Measurements from ENCODE around the gene COBL.

COBL gene

DNA sequence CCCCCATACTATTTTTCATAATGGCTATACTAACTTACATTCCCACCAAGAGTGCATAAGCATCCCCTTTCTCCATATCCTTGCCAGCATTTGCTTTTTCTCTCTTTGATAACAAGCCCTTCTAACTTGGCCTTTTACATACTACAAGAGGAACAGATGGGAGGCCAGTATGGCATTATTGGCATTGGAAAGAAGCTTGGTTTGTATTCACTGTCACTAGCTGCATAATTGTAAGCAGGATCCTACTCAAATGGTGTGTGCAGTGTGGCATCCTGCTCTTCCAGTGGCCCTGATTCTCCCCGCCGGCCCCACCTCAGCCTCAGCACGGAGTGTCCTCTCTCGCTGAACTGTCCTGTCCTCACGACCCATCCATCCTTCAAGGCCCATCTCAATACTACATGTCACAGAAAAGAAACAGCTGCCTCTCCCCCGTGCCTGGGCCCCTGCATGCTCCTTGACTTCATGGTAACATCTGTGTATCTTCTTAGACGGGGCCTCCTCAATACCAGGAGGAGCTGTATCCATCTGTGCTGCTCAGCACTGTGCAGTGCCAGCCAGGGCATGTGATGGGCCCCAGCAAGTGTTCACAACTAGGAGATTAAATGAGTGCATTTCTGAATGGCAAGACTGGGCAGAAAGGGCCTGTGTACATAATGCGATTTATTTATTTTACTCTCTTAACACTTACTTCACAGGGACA lies 205.2 kb downstream of the COBL start:
- no peak for DNase-seq

- DNase-seq, result no peak
Observed at GRCh38 chr7:51108134-51108533, 208.5 kb downstream of the COBL start.

DNA sequence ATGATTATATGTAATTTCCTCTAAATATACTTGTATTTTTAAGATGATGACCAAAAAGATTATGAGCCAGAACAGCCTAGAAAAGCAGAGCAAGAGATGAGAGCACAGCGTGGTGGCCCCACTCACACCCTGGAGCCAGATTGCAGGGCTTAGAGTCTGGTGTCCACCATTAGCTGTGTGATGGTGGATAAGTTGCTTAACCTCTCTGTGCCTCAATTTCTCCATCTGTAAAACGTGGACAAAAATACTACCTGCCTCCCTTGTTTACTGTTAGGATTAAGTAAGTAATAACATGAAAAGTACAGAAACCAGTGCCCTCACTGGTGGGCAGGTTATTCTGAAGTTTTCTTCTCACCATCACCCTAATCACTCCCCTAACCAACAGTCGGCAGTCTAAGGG lies 212.3 kb downstream of the COBL start:
- no peak for DNase-seq

GRCh38 chr7:51103718-51104117 lies 212.9 kb downstream of the COBL start:
- DNase-seq, result no peak

DNA sequence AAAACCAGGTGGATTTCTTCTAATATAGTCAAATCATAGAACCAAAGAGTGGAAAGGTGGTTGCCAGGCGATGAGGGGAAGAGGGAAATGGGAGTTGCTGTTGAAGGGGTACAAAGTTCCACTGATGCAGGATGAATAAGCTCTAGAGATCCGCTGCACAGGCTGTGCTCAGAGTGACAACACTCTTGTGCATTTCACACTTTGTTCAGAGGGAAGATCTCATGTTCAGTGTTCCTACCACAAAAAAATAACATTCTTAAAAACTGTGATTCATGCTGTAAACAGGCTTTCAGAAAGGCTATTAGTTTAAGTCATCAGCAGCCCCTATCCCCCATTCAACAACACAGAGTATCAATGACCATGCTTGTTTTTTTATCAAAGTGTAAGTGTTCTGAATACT lies 213.8 kb downstream of the COBL start:
- DNase-seq, result no peak

DNA sequence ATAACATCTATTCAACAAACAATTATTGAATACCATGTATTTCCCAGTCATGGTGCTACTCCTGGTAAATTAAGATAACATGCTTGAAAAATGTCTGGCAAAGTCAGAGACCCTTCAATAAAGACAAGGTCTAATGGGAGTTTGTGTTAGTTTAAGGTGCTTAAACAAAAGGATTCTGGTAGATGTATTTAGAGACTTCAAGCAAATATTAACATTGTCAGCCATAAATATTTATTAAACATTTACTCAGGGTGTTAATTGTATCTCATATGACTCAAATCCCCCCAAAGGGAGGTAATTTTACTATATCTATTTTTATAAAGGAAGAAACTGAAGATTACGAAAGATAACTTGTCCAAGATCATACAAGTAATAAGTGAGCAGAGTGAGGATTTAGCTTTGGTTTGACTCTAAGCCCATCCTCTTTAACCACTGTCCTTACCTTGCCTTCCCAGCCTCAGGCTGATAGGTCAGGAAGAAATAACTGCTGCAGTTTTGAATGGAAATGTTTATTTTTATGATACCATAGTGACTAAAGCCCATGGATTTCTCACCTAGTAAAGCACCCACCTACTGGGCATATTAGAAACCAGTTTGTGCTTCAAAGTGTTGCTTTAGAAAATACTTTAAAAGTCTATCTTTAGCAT lies 215.4 kb downstream of the COBL start:
- DNase-seq, result no peak

DNA sequence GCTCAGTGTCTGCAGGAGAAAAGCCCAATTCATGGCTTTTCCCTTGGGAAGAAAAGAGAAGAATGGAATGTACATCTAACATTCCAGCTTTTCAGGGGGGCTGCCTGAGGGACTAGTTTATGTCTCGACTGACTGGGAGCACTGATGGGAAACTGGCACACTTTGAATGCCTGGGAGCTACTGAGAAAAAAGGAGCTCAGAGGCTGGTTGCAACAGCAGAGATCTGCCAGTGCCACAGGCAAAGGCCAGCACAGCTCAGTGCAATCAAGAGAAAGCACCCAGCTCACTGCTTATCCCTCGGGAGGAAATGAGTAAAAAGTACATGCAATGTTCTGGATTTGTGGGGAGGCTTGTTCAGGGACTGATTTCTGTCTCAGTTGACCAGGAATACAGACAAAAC lies 226.2 kb downstream of the COBL start:
- DNase-seq, result no peak

DNA sequence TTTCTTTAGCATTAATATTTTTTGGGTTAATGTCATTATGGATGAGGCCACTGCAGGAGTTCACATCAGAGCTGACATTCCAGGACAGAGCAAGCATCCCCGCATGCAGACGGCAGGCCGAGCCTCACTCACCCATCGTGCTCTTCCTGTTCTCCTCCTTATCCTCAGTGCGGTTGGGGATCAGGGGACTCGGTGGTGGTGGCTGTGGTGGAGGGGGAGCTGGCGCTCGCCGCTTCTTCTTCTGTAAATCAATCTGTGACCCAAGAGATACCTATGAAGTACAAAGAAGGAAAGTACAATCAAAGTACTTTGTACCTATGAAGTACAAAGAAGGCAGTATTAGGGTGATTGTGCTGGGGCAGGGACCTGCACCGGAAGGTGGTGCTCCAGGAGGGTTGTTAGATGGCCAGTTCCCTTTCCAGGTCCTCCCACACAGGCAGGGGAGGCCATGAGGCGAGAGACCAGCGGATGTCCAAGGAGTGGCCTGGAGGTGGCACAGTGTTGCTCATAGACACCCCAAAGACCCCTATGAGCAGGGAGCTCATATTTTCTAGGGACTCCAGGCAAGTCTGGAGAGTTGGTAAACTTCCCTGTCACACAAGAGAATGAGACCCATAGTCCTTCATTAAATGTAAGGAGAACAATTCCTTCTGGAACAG lies 231.4 kb downstream of the COBL start:
- DNase-seq, result no peak

- DNase-seq, result no peak
Observed at GRCh38 chr7:51084121-51084520, 232.5 kb downstream of the COBL start.

DNA sequence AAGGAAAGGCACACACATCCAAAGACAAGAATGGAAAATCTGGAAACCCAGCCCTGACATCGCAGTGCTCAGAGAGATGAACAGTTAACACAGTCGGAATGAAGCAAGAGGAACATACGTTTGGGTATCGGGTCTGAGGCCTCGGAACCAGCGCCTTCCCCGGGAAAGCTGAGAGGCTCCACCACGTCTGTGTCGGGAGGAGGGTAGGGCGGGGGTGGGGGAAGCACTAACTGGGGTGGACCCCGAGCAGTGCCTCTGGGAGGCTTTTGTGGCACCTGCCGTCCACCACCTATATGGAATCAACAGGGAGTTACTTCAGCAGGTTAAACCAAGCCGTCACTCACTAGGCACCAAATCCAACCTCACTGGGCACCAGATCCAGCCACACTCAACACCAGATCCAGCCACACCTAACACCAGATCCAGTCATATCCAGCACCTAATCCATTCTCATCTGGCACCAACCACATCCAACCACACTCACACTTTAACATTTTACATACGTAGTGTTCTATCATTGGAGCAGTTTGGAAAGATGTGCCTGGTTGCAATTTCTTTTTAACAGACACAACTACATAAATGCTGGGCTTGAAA lies 233.6 kb downstream of the COBL start:
- no peak for DNase-seq

DNA sequence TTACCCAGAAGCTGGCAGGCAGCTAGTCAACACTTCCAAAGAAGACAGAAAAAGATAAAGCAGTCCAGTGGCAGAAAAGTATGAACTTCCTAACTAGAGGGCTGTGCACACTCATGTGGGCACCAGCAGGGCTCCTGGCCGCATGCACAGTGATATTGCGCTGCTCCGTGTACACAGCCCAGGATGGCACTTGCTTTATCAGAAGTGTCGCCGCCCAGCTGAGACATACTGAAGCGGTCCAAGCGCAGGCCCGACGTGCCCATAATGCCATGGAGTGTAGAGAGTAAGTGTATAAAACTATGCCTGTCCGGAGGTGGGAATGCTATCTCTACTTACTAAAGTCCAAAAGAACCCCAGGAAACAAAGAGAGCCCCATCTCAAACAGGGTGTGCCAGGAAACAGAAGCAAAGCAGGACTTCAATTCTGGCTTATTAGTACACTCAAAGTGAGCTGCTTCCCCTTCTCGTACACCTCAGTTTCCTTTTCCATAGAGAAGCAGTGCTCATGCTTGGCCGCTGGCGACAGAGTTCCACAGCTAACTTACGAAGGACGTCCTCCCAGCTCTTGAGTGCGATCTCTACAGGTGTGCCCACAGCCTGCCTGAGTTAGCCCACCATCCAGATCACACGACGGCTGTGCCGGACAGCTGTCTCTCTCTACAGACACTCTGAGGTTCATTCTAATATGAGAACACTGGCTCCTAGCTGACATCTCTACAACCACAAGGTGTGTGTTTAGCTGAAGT lies 234.3 kb downstream of the COBL start:
- DNase-seq, result no peak

- DNase-seq, result no peak
Observed at GRCh38 chr7:51081270-51081890, 235.2 kb downstream of the COBL start.

DNA sequence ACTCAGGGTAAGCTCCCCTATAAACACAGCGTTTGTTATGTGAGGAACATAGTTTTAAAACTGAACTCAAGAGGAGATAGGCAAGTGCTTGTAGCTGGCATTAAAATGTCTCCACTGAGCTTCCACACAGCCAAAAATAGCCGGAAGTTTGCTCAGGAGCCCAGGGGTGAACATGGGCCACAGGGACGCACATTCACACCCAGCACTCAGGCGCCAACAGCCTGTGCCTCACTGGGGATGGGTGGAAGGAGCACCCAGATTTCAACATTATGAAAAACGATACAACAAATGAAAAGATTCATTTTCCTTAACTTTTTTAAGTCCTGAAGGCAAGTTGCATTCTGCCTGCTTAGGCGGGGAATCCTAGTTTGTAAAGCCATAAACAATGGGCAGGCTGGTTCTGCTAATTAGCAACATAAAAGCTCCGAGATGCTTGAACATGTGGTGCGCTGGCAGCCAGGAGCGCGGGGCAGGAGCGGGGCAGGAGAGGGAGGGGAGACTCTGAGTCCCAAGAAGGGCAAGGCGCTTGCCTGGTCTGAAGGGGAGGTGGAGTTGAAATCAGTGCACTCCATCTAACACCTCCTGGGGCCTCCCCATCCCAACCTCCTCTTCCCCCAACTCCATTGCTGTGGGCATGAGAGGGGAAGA lies 235.9 kb downstream of the COBL start:
- DNase-seq, result no peak

- no peak for DNase-seq
Observed at GRCh38 chr7:51080216-51080615, 236.4 kb downstream of the COBL start.

DNA sequence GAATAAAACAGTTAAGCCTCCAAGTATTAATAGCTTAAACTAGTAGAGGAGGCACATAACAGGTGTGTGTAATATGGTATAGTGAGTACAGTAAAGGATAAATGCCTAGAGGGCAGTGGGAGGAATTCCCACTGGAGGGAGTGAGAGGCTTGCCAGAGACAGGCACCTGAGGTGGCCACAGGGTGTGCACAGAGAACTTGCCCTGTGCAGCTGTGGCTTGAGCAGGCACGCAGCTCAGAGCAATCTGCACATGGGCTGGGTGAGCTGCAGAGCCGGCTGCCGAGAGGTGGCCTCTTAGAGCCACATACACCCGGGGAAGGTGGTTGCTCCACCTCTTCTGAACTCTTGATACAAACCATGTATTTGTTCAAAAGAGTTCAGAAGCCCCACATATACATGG lies 237.1 kb downstream of the COBL start:
- DNase-seq, result no peak

DNA sequence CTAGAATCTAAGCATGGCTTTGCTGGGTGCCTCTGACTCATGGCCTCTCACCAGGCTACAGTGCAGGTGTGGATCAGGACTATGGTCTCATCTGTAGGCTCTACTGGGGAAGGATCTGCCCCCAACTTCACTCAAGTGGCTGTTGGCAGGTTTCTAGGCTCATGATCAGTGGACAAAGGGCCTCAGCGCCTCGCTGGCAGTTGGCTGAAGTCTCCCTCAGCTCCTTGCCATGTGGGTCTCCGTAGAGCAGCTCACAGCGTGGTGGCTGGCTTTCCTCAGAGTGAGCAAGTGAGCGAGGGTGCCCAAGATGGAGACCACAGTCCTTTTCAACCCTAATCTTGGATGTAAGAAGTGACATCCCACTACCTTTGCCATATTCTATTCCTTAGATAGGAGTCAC lies 238.0 kb downstream of the COBL start:
- no peak for DNase-seq

DNA sequence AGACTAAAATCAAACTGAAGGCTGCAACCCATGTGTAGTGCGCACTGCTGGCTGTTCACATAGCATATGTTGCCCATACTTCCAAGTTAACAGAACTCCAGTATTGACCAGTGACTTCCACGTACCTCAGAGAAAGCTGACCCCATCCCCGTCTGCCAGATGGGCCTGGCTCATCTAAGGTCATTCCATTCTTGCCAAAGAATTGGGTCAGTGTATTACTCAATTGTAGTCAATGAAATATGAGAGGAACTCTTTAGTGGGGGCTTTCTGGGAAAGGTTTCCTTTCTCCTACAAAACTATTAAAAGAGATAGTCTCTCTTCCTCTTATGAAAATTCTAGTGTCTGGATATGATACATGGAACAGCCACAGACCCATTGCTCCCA lies 238.6 kb downstream of the COBL start:
- no peak for DNase-seq

GRCh38 chr7:51077316-51077986 lies 239.2 kb downstream of the COBL start:
- no peak for DNase-seq

DNA sequence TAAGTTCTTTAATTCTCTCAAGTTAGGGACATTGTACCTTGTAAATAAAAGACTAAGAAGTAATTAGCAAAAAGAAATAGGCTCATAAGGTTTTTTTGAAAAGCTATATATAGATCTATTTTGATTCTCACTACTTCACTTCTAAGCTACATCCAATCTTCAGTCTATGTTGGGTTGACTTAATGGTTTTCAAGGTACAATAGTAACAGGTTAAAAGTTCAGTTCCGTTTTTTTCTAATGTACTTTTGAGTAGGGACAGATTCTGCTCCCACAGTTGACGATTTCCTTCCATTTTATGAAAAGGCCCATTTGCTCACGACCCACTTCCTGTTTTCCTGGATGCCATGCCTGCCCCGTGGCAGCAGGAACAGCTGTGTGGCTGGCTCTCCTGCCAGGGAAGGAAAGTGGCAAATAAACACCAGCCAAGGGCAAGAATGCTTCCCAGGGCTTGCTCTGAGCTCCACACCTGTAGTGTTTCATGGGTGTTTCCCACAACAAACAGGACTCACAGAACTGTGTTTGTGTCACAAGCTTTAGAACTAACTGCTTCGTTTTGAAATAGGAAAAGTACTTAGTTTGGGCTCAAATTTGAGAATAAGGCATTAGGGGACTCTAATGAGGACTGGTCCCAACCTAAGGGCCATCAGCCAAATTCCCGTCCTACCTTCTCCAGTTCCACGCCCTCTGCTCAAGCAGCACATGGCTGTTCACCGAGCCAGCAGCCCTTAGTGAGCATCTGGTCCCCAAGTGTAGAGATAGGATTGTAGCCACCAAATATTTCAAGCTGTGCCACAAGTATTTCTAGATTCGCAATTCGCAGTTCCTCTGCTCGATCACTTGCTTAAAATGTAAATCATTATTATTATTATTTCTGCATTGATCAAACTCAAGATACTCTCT lies 240.7 kb downstream of the COBL start:
- DNase-seq, result no peak

- no peak for DNase-seq
Observed at GRCh38 chr7:51073171-51073570, 243.4 kb downstream of the COBL start.

GRCh38 chr7:51072281-51072680 lies 244.3 kb downstream of the COBL start:
- no peak for DNase-seq
